K562 (cell line): ENCODE results near the gene CYP2A6. TPM values are rescaled to one million over a fixed set of nuclear protein-coding genes. Genes with fewer than 3 reads are reported as not detected.
A peak's percentile ranks its signal among the peaks of the same experiment; 100 is the strongest.

ENCODE experiments used
- ILF3 ChIP-seq: fragments of 450-650 bp; IDR thresholded peaks from 2 replicates; pipeline ENCODE4 v1.6.1; 2018; ENCODE audit warnings: antibody characterized with exemption, mild to moderate bottlenecking, moderate library complexity, borderline replicate concordance
- MCM5 ChIP-seq: fragments of 450-650 bp; IDR thresholded peaks from 2 replicates; pipeline ENCODE4 v1.6.1; 2016; ENCODE audit warnings: low read depth
- ZNF121 ChIP-seq: sonication (generic); formaldehyde crosslinking; conservative IDR thresholded peaks from 2 replicates; pipeline ENCODE4 v1.8.0; 2022; ENCODE audit warnings: missing genetic modification reagents
- ZNF134 ChIP-seq: fragments of 250-450 bp; sonication (Bioruptor Pico); conservative IDR thresholded peaks from 2 replicates; pipeline ENCODE4 v1.4.0; 2020
- ZNF3 ChIP-seq: fragments of 250-450 bp; sonication (Bioruptor Pico); IDR thresholded peaks from 2 replicates; pipeline ENCODE4 v1.5.0; 2021; ENCODE audit warnings: mild to moderate bottlenecking, moderate library complexity
- ZNF75A ChIP-seq: fragments of 450-650 bp; formaldehyde crosslinking; IDR thresholded peaks from 2 replicates; pipeline ENCODE4 v1.4.0; 2020; ENCODE audit warnings: mild to moderate bottlenecking
- ZNF79 ChIP-seq: fragments of 250-450 bp; sonication (Bioruptor Pico); IDR thresholded peaks from 2 replicates; pipeline ENCODE4 v1.4.0; 2020; ENCODE audit warnings: low read depth, mild to moderate bottlenecking, moderate library complexity
- polyA plus RNA-seq, 8 experiments: library from polyadenylated mRNA; depleted of rRNA in 4 of 8; stranded (reverse) in 5 of 8; unstranded in 3 of 8; fragments of >200 nt; fragmentation: Nextera tagmentation in 2 of 8; fragmentation: Illumina TruSeq in 1 of 8; extraction: Ambion mirVana in 2 of 8; extraction: Trizol in 1 of 8; gene quantifications; 2 replicates each; pipeline versions ENCODE4 v1.2.1 to v1.2.3, GENCODE V29; 2011 to 2014; ENCODE audit warnings: inconsistent platforms in 1 of 8, missing spikeins in 1 of 8
- total RNA-seq, 7 experiments: library from RNA; depleted of rRNA in 6 of 7; stranded (reverse); fragments of >200 nt in 6 of 7; fragmentation: Illumina TruSeq in 2 of 7; extraction: Trizol in 2 of 7; gene quantifications; 2 replicates each; pipeline versions ENCODE4 v1.2.1 to v1.2.3, GENCODE V29; 2011 to 2021; ENCODE audit warnings: low replicate concordance in 1 of 7
- TF ChIP-seq, protein P1 (sequence below): fragments of 450-650 bp; IDR thresholded peaks from 2 replicates; pipeline ENCODE4 v1.6.1; 2017; ENCODE audit warnings: antibody characterized with exemption, mild to moderate bottlenecking
- TF ChIP-seq, protein P2 (sequence below): fragments of 250-450 bp; sonication (Bioruptor Pico); IDR thresholded peaks from 2 replicates; pipeline ENCODE4 v1.8.0; 2022; ENCODE audit warnings: inconsistent platforms
- TF ChIP-seq, protein P3 (sequence below): fragments of 450-650 bp; IDR thresholded peaks from 2 replicates; pipeline ENCODE4 v1.6.1; 2016
- TF ChIP-seq, protein P4 (sequence below): fragments of 200-800 bp; sonication (Bioruptor generic); IDR thresholded peaks from 2 replicates; pipeline ENCODE4 v1.6.1; 2017; ENCODE audit warnings: missing genetic modification characterization, missing compliant biosample characterization
- TF ChIP-seq, protein P5 (sequence below): fragments of 200-800 bp; sonication (Bioruptor generic); IDR thresholded peaks from 2 replicates; pipeline ENCODE4 v1.6.1; 2016; ENCODE audit warnings: missing genetic modification characterization, missing compliant biosample characterization

CYP2A6 gene
- total and polyA plus RNA-seq, 9 of the 15 experiments (the other 6 are each of a cell fraction or from before 2014, with no cell fraction given), result 0.31 TPM; not detected in 8

DNA sequence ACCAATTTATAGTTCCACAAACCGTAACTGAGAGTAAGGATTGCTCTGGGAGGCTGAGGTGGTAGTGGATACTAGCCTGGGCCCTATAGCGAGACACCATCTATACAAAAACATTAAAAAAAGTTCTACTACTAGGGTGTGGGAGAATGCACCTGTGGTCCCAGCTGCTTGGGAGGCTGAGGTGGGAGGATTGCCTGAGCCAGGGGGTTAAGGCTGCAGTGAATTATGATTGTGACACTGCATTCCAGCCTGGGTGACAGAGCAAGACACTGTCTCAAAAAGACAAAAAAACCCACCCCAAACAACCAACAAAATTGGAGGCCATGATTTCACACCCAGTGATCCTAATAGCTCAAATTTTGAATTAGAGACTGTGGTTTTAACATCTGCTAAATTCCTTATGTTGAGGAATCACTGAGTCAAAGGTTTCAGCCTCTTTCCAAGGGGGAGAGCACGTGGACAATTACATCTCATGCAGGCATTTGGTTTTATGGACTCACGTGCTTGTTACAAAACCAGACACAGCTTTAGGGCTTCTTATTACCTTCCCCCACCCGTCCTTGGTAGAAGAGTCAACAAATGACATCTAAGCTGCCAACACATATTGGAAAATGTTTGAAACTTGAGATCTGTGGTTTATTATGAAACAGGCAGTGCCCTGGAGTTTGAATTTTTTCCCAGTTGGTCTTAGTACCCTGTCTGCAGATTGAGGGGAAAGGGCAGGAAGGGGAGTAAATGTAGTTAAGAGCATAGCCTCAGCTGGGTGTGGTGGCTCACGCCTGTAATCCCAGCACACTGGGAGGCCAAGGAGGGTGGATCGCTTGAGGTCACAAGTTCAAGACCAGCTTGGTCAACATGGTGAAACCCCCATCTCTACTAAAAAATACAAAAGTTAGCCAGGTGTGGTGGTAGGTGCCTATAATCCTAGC, 18.5 kb downstream of the CYP2A6 start (continued):
- TF ChIP-seq, protein P1, sequence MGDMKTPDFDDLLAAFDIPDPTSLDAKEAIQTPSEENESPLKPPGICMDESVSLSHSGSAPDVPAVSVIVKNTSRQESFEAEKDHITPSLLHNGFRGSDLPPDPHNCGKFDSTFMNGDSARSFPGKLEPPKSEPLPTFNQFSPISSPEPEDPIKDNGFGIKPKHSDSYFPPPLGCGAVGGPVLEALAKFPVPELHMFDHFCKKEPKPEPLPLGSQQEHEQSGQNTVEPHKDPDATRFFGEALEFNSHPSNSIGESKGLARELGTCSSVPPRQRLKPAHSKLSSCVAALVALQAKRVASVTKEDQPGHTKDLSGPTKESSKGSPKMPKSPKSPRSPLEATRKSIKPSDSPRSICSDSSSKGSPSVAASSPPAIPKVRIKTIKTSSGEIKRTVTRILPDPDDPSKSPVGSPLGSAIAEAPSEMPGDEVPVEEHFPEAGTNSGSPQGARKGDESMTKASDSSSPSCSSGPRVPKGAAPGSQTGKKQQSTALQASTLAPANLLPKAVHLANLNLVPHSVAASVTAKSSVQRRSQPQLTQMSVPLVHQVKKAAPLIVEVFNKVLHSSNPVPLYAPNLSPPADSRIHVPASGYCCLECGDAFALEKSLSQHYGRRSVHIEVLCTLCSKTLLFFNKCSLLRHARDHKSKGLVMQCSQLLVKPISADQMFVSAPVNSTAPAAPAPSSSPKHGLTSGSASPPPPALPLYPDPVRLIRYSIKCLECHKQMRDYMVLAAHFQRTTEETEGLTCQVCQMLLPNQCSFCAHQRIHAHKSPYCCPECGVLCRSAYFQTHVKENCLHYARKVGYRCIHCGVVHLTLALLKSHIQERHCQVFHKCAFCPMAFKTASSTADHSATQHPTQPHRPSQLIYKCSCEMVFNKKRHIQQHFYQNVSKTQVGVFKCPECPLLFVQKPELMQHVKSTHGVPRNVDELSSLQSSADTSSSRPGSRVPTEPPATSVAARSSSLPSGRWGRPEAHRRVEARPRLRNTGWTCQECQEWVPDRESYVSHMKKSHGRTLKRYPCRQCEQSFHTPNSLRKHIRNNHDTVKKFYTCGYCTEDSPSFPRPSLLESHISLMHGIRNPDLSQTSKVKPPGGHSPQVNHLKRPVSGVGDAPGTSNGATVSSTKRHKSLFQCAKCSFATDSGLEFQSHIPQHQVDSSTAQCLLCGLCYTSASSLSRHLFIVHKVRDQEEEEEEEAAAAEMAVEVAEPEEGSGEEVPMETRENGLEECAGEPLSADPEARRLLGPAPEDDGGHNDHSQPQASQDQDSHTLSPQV, result peak; percentile 72; the same call in 1 of the 2 replicates
- TF ChIP-seq, protein P2, sequence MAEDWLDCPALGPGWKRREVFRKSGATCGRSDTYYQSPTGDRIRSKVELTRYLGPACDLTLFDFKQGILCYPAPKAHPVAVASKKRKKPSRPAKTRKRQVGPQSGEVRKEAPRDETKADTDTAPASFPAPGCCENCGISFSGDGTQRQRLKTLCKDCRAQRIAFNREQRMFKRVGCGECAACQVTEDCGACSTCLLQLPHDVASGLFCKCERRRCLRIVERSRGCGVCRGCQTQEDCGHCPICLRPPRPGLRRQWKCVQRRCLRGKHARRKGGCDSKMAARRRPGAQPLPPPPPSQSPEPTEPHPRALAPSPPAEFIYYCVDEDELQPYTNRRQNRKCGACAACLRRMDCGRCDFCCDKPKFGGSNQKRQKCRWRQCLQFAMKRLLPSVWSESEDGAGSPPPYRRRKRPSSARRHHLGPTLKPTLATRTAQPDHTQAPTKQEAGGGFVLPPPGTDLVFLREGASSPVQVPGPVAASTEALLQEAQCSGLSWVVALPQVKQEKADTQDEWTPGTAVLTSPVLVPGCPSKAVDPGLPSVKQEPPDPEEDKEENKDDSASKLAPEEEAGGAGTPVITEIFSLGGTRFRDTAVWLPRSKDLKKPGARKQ (CRISPR knock-in tag), result no peak
- TF ChIP-seq, protein P3, sequence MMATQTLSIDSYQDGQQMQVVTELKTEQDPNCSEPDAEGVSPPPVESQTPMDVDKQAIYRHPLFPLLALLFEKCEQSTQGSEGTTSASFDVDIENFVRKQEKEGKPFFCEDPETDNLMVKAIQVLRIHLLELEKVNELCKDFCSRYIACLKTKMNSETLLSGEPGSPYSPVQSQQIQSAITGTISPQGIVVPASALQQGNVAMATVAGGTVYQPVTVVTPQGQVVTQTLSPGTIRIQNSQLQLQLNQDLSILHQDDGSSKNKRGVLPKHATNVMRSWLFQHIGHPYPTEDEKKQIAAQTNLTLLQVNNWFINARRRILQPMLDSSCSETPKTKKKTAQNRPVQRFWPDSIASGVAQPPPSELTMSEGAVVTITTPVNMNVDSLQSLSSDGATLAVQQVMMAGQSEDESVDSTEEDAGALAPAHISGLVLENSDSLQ, result 0 out of 2 replicates have a peak, but pooled peaks have one; percentile 15
- TF ChIP-seq, protein P4, sequence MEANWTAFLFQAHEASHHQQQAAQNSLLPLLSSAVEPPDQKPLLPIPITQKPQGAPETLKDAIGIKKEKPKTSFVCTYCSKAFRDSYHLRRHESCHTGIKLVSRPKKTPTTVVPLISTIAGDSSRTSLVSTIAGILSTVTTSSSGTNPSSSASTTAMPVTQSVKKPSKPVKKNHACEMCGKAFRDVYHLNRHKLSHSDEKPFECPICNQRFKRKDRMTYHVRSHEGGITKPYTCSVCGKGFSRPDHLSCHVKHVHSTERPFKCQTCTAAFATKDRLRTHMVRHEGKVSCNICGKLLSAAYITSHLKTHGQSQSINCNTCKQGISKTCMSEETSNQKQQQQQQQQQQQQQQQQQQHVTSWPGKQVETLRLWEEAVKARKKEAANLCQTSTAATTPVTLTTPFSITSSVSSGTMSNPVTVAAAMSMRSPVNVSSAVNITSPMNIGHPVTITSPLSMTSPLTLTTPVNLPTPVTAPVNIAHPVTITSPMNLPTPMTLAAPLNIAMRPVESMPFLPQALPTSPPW (CRISPR knock-in tag), result peak; percentile 20; the same call in 1 of the 2 replicates
- TF ChIP-seq ZNF3 (CRISPR knock-in tag), result no peak
- TF ChIP-seq ILF3, result no peak
- TF ChIP-seq, protein P5, sequence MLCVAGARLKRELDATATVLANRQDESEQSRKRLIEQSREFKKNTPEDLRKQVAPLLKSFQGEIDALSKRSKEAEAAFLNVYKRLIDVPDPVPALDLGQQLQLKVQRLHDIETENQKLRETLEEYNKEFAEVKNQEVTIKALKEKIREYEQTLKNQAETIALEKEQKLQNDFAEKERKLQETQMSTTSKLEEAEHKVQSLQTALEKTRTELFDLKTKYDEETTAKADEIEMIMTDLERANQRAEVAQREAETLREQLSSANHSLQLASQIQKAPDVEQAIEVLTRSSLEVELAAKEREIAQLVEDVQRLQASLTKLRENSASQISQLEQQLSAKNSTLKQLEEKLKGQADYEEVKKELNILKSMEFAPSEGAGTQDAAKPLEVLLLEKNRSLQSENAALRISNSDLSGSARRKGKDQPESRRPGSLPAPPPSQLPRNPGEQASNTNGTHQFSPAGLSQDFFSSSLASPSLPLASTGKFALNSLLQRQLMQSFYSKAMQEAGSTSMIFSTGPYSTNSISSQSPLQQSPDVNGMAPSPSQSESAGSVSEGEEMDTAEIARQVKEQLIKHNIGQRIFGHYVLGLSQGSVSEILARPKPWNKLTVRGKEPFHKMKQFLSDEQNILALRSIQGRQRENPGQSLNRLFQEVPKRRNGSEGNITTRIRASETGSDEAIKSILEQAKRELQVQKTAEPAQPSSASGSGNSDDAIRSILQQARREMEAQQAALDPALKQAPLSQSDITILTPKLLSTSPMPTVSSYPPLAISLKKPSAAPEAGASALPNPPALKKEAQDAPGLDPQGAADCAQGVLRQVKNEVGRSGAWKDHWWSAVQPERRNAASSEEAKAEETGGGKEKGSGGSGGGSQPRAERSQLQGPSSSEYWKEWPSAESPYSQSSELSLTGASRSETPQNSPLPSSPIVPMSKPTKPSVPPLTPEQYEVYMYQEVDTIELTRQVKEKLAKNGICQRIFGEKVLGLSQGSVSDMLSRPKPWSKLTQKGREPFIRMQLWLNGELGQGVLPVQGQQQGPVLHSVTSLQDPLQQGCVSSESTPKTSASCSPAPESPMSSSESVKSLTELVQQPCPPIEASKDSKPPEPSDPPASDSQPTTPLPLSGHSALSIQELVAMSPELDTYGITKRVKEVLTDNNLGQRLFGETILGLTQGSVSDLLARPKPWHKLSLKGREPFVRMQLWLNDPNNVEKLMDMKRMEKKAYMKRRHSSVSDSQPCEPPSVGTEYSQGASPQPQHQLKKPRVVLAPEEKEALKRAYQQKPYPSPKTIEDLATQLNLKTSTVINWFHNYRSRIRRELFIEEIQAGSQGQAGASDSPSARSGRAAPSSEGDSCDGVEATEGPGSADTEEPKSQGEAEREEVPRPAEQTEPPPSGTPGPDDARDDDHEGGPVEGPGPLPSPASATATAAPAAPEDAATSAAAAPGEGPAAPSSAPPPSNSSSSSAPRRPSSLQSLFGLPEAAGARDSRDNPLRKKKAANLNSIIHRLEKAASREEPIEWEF (CRISPR knock-in tag), result 0 out of 2 replicates have a peak, but pooled peaks have one; percentile 39
- no peak for TF ChIP-seq ZNF134 (CRISPR knock-in tag)
- no peak for TF ChIP-seq MCM5
- no peak for TF ChIP-seq ZNF75A (CRISPR knock-in tag)
- TF ChIP-seq ZNF79, result no peak
- no peak for TF ChIP-seq ZNF121 (CRISPR knock-in tag)
